IPS-11a (cell line): Measurements from ENCODE around the gene DLST.
"Not testable (repeated sequence)": the region's sequence is repeated elsewhere in the genome, so short reads cannot be mapped to it uniquely, and the experiment has no call there.

Experiments used
- H3K4me3 ChIP-seq: one replicate; pipeline ENCODE4 v1.5.1; 2013; ENCODE audit warnings: low read depth, low read length, control low read depth

Gene DLST

GRCh38 chr14:74915426-74915825 is 33.7 kb downstream of the DLST start:
- no peak overlapping the region for H3K4me3 ChIP-seq

GRCh38 chr14:74915826-74916225 is 34.1 kb downstream of the DLST start:
- H3K4me3 ChIP-seq, result no peak overlapping the region

- no peak overlapping the region for H3K4me3 ChIP-seq
These were observed 35.4 kb downstream of the DLST start for GRCh38 chr14:74917178-74917543.

DNA sequence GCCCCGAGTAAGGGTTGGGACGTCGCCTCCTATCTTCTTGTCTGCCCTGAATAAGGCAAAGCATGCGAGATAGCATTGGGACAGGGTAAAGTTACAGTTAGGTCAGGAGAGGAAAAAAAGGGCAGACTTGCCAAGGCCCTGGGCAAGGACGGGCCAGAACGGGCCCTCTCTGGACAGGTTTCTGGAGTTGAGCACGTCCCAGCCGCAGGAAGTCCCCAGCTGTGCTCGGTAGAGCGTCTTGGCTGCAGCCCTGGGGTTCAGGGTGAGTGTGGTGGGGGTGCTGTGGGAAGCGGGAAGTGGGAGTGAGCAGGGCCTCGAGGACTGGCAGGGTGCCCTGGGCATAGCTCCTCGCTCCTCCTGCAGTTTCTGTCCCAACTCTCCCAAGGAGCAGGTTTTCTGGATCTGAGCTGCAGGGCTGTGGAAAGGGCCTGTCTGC is 35.9 kb downstream of the DLST start:
- H3K4me3 ChIP-seq, result no peak overlapping the region

- H3K4me3 ChIP-seq, result no peak overlapping the region
These were observed 36.7 kb downstream of the DLST start for GRCh38 chr14:74918380-74918779.

DNA sequence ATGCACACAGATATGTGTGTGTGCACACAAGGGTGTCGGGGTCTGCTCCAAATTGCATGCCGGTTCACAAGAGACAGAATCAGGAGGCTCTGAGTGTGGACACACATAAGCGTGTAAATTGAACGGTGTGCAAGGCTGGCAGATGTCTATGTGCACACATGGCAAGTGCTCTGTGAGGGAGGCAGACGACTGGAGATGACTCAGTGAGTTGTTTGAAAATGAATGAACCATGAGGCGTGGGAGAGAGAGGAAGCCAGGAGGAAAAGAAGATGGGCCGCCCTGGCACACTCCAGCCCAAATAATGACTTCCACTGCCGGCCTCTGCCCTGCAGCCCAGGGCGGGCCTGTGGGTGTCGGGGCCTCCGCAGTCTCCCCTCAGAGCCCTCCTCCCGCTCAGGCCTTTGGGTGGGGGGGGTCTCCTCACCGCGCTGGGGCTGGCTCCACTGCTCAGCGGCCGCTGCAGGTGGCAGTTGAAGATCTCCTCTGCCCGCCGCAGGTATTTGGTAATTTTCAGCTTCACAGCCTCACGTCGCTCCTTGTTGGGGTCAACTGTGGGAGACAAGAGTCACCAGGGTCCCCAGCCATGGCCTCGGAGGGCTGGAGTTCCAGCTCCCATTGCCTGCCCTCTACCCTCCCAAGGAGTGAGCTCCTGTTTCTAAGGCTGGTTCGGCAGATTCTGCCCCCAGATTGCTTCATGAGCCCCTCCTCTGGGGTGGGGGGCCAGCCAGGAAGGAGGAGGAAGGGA is 37.9 kb downstream of the DLST start:
- no peak overlapping the region for H3K4me3 ChIP-seq

DNA sequence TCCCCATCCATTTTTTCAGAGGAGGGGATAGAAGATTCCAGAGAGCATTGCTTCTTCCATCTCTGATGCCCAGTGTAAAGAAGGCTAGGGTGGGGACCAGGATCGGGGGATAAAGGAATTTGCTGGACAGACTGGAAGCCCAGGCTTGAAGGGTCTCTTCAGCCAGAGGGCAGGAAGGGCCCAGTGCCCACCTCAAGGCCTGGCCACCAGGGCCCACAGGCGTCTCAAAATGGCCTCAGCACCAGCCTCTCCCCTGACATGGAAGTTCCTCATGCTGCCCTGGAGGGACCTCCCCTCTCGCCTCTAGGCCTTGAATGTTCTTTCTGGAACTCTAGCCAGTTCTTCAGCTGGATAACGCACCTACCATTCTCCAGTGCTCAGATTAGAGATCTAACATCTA is 38.6 kb downstream of the DLST start:
- H3K4me3 ChIP-seq, result no peak overlapping the region

DNA sequence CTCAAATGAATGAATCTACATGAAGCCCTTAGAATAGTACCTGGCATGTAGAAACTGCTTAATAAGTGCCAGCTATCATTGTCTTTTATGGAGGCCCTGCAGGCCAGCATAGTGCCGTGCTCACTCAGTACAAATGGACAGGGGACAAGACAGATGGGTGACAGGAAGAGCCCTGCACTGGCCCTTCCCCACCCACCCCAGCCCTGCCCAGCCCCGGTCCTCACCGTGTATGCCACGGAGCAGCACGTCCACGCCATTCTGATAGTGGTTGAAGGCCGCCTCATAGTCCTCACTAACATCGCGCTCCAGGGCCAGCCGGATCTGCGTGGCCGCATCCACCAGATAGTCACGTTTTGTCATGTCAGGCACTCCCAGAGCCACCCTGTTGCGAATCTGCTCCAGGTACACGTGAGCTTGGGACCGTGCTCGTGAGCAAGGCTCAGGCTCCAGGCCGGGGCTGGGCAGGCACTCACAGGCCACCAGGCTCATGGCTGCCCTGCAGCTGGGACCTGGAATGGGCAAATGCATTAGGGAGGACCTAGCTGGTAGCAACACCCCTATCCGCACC is 39.4 kb downstream of the DLST start:
- H3K4me3 ChIP-seq, result no peak overlapping the region

DNA sequence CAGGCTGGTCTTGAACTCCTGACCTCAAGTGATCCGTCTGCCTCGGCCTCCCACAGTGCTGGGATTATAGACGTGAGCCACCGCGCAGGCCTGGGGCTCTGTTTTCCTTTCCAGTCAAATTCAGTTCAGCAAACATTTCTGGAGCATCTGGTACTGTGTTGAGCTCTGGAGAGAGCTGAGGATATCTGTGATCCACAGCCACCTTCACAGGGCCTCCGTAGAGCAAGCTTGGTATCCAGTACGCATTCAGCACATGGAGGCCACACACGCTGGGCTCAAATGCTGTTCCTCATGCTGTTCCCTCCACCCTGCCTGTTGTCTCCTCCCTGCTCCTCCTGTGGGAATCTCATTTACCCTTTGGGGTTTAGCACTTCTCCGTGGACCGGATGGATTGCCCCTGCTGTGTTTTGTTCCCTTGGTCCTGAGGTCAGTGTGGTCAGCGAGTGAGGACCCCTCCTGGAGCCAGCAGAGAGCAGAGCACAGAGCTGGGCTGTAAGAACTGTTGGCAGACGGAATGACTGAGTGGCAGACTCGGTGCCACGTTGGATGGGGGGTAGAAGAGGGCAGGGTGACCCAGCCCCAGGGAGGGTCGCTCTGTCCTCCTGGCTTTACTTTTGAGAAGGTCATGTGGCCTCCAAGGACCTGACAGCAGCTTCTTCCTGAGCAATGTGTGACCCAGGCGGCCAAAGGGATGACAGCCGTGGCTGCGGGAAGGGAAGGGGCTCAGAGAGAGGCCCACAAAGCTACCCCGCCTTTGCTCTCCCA is 40.5 kb downstream of the DLST start:
- H3K4me3 ChIP-seq, result peak overlapping the region; percentile 85

- H3K4me3 ChIP-seq, result peak within 1 kb of the TSS; percentile 85
These were observed 41.2 kb downstream of the DLST start, which contains the start of gene RPS6KL1 for GRCh38 chr14:74922752-74923401. RPS6KL1 (minus strand) TSS chr14:74923260; CDS start chr14:74921541, 1,719 bp downstream.

- no peak overlapping the region for H3K4me3 ChIP-seq
These were observed 42.3 kb downstream of the DLST start for GRCh38 chr14:74924061-74924460.

DNA sequence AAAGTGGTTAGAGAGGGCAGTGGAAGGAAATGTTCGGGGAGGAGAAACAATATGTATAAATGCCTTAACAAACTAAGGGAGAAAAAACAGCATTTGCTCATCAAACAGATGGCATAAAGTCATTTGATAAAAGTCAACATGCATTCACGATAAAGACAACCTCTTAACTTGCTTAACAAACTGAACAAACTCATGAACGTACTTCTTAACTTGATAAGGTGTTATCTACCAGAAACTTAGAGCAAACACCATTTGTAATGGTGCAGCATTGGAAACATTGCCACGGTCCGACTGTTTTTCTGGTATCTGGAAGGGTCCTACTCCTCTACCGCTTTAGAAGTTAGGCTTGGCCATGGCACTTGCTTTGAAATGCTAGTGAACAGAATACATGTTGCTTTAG is 45.5 kb downstream of the DLST start:
- no peak overlapping the region for H3K4me3 ChIP-seq

DNA sequence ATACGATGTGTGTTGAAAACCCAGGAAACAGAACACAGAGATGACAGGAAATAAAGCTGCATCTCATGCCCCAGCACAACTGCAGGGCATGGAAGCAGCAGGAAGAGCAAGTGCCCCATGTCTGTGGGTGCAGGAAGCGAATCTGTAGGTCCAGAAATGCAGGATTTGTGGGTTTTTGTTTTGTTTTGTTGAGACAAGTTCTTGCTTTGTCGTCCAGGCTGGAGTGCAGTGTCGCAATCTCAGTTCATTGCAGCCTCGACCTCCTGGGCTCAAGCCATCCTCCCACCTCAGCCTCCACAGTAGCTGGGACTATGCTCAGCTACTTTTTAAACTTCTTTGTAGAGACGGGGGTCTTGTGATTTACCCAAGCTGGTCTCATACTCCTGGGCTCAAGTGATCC is 47.5 kb downstream of the DLST start:
- H3K4me3 ChIP-seq, result no peak overlapping the region

GRCh38 chr14:74931744-74932143 is 50.0 kb downstream of the DLST start:
- not testable (repeated sequence) for H3K4me3 ChIP-seq

GRCh38 chr14:74932401-74932901 is 50.7 kb downstream of the DLST start:
- no peak overlapping the region for H3K4me3 ChIP-seq

- not testable (repeated sequence) for H3K4me3 ChIP-seq
These were observed 51.2 kb downstream of the DLST start for GRCh38 chr14:74932936-74933335.

- H3K4me3 ChIP-seq, result no peak overlapping the region
These were observed 52.3 kb downstream of the DLST start for GRCh38 chr14:74934041-74934440.

DNA sequence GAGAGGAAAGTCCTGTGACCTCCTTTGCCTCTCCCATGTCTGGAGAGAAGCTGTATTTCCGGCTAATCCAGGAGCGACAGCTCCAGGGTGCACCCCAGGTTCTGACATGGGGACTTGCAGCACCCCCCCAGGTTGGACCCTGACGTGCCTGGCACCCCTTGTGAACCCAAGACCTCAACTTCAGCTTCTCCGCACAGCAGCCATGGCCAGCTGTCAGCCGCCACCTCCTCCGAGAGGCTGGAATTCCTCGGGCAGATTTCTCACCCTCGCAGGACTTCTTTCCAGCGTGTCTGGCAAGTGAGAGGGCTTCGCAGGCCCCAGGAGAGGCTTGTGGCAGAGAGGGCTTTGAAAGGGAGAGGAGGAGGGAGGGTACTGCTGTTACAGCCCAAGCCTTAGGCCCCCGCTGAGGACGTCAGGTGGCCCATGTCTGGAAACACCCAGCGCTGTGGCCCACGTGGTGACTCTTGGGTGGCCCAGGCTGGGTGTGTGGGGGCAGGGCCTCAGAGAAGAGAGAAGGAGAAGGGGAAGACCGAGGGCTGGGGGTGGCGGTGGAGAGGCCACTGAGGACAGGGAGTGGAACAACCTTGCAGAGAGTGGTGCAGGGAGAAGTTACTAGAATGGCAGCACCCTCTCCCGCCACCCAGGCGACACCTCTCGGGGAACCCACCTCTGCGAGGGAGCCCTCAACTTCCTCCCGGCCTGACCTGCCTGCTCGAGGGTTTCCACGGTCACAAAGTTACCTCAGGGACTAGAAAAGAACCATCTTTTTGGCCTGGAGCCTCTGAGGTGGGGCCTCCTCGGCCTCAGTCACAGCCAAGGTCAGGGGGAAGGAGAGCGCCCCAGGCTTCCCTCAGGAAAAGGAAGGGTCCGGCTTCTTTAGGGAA is 53.0 kb downstream of the DLST start:
- H3K4me3 ChIP-seq, result no peak overlapping the region

DNA sequence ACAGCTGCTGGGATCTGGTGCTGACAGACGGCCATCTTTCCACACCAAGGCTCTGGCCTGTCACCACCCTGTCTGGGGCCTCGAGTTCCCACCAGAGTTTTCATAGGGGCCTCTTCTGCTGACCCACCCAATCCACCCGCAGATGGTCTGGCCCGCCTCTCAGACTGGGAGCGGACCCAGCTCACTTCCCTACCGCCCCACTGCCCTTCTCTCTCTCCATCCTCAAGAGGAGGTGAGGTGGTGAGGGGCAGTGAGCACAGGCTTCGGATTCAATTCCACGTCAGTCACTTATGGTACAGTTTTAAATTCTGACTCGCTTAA is 53.6 kb downstream of the DLST start:
- H3K4me3 ChIP-seq, result no peak overlapping the region

DNA sequence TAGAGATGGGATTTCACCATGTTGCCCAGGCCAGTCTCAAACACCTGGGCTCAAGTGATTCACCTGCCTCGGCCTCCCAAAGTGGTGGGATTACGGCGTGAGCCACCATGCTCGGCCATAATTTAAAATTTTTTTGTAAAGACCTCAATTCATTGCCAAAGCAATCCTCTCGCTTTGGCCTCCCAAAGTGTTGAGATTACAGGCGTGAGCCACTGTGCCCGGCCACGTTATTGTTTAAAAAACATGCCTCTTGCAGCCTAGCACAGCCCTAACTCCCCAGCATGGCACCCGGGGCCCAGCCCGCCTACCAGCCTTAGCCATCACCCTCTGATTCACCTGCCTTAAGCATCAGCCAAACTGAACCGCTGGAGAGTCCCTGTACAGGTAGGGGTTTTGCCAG is 54.4 kb downstream of the DLST start:
- H3K4me3 ChIP-seq, result no peak overlapping the region

- H3K4me3 ChIP-seq, result no peak overlapping the region
These were observed 55.0 kb downstream of the DLST start for GRCh38 chr14:74936731-74937130.
